ENCODE measurements around the gene PREB.

PREB gene

GRCh38 chr2:27133195-27133875 lies 1.1 kb downstream of the PREB start:
- TF ChIP-seq TEAD4 (IDR thresholded peaks at IDR 0.05) (no peak), TAF1 (IDR thresholded peaks at IDR 0.05; ENCODE audit: low read depth) (peak; percentile 15; the same call in 1 of the 2 replicates)

GRCh38 chr2:27131429-27131828 lies 3.0 kb downstream of the PREB start:
- TF ChIP-seq RAD21 (IDR thresholded peaks at IDR 0.05; ENCODE audit: low read depth) (no peak), REST (IDR thresholded peaks at IDR 0.05; ENCODE audit: low read depth) (no peak), EGR1 (IDR thresholded peaks at IDR 0.05) (no peak), YY1 (IDR thresholded peaks at IDR 0.05; ENCODE audit: low read depth) (no peak), EP300 (IDR thresholded peaks at IDR 0.05; ENCODE audit: borderline replicate concordance) (no peak), NFIC (IDR thresholded peaks at IDR 0.05) (no peak), USF1 (IDR thresholded peaks at IDR 0.05) (no peak), FOXM1 (IDR thresholded peaks at IDR 0.05; ENCODE audit: borderline replicate concordance, low read depth) (no peak), TAF1 (IDR thresholded peaks at IDR 0.05; ENCODE audit: low read depth) (no peak), TEAD4 (IDR thresholded peaks at IDR 0.05) (no peak)

- TF ChIP-seq NFIC (IDR thresholded peaks at IDR 0.05): no peak
- no peak for TF ChIP-seq ZBTB7A (IDR thresholded peaks at IDR 0.05; ENCODE audit: low read depth)
- TF ChIP-seq RAD21 (IDR thresholded peaks at IDR 0.05; ENCODE audit: low read depth): no peak
- TF ChIP-seq USF1 (IDR thresholded peaks at IDR 0.05): no peak
- TF ChIP-seq REST (IDR thresholded peaks at IDR 0.05; ENCODE audit: low read depth): no peak
- no peak for TF ChIP-seq EGR1 (IDR thresholded peaks at IDR 0.05)
- TF ChIP-seq EP300 (IDR thresholded peaks at IDR 0.05; ENCODE audit: borderline replicate concordance): no peak
- no peak for TF ChIP-seq TEAD4 (IDR thresholded peaks at IDR 0.05)
- no peak for TF ChIP-seq TAF1 (IDR thresholded peaks at IDR 0.05; ENCODE audit: low read depth)
These were observed 4.0 kb downstream of the PREB start for GRCh38 chr2:27130396-27130795.

- no peak for TF ChIP-seq NFIC (IDR thresholded peaks at IDR 0.05)
- no peak for TF ChIP-seq YY1 (IDR thresholded peaks at IDR 0.05; ENCODE audit: low read depth)
- no peak for TF ChIP-seq TEAD4 (IDR thresholded peaks at IDR 0.05)
- TF ChIP-seq EP300 (IDR thresholded peaks at IDR 0.05; ENCODE audit: borderline replicate concordance): no peak
- TF ChIP-seq FOXM1 (IDR thresholded peaks at IDR 0.05; ENCODE audit: borderline replicate concordance, low read depth): no peak
- no peak for TF ChIP-seq TAF1 (IDR thresholded peaks at IDR 0.05; ENCODE audit: low read depth)
- TF ChIP-seq ZBTB7A (IDR thresholded peaks at IDR 0.05; ENCODE audit: low read depth): no peak
These were observed 5.5 kb downstream of the PREB start for GRCh38 chr2:27128668-27129571.

GRCh38 chr2:27127883-27128667 lies 6.4 kb downstream of the PREB start:
- TF ChIP-seq EP300 (IDR thresholded peaks at IDR 0.05; ENCODE audit: borderline replicate concordance) (no peak), NFIC (IDR thresholded peaks at IDR 0.05) (no peak), TEAD4 (IDR thresholded peaks at IDR 0.05) (no peak), RAD21 (IDR thresholded peaks at IDR 0.05; ENCODE audit: low read depth) (no peak), MAX (IDR thresholded peaks at IDR 0.05) (no peak), FOXM1 (IDR thresholded peaks at IDR 0.05; ENCODE audit: borderline replicate concordance, low read depth) (no peak), CEBPB (IDR thresholded peaks at IDR 0.05) (no peak)

- TF ChIP-seq FOXM1 (IDR thresholded peaks at IDR 0.05; ENCODE audit: borderline replicate concordance, low read depth) (no peak), ZBTB7A (IDR thresholded peaks at IDR 0.05; ENCODE audit: low read depth) (no peak), YY1 (IDR thresholded peaks at IDR 0.05; ENCODE audit: low read depth) (no peak), TAF1 (IDR thresholded peaks at IDR 0.05; ENCODE audit: low read depth) (no peak), EP300 (IDR thresholded peaks at IDR 0.05; ENCODE audit: borderline replicate concordance) (no peak), CREB1 (IDR thresholded peaks at IDR 0.05; ENCODE audit: low read depth) (no peak), CEBPB (IDR thresholded peaks at IDR 0.05) (no peak)
These were observed 8.2 kb downstream of the PREB start for GRCh38 chr2:27126252-27126710.

All from Ishikawa (cell line).